Measurements from ENCODE around the gene TBX3. TPM values are rescaled to one million over a fixed set of nuclear protein-coding genes. Genes with fewer than 3 reads are reported as not detected.

Gene TBX3
- total RNA-seq, 1 donor from 2014 or later: 102 TPM

DNA sequence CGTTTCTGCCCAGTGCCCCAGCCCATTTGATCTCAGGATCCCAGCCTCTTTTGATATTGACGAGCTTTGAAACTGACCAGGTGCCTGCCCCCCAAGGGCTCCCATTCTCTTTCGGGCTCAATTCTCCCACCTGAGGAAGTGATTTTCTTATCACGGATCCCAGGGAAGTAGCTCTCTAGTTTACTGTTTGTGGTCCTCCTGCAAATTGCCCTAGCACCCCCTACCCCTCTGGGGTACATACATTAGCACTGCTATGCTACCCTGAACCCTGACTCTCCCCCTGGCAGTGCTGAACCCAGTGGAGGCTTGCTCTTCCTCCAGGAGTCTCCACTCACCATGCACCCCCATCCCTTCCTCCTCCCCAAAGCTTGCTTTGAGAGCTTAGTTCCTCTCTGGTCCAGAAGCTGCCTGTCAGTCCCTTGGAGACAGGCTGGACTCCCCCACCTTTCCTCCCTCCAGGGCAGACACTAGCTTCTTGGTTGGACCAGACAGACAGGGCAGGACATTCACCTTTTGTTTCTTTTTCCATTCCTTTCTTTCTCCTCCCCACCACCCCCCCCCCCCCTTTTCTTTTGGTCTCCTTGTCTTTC is 4.4 kb upstream of the TBX3 start:
- no peak for DNase-seq (ENCODE audit: extremely low spot score, unreplicated experiment)
- no peaks in the 10 kb centered on the region for H3K36me3 Mint-ChIP-seq
- no peak for TF ChIP-seq CTCF (conservative IDR thresholded peaks at IDR 0.05)
- peak overlapping the region; percentile 73 for H3K27ac Mint-ChIP-seq
- H3K9me3 Mint-ChIP-seq: no peaks in the 10 kb centered on the region
- H3K27me3 Mint-ChIP-seq: peaks cover 83% of the 10 kb centered on the region
- H3K4me1 Mint-ChIP-seq (ENCODE audit: unreplicated experiment): peaks cover 65% of the 10 kb centered on the region
- peak overlapping the region; percentile 76 for H3K4me3 Mint-ChIP-seq

GRCh38 chr12:114687802-114688201 is 3.8 kb upstream of the TBX3 start:
- peaks cover 61% of the 10 kb centered on the region for H3K4me1 Mint-ChIP-seq (ENCODE audit: unreplicated experiment)
- no peak for DNase-seq (ENCODE audit: extremely low spot score, unreplicated experiment)
- H3K36me3 Mint-ChIP-seq: no peaks in the 10 kb centered on the region
- TF ChIP-seq CTCF (conservative IDR thresholded peaks at IDR 0.05): no peak
- no peaks in the 10 kb centered on the region for H3K9me3 Mint-ChIP-seq
- peak overlapping the region; percentile 73 for H3K27ac Mint-ChIP-seq
- peaks cover 80% of the 10 kb centered on the region for H3K27me3 Mint-ChIP-seq
- peak overlapping the region; percentile 76 for H3K4me3 Mint-ChIP-seq

DNA sequence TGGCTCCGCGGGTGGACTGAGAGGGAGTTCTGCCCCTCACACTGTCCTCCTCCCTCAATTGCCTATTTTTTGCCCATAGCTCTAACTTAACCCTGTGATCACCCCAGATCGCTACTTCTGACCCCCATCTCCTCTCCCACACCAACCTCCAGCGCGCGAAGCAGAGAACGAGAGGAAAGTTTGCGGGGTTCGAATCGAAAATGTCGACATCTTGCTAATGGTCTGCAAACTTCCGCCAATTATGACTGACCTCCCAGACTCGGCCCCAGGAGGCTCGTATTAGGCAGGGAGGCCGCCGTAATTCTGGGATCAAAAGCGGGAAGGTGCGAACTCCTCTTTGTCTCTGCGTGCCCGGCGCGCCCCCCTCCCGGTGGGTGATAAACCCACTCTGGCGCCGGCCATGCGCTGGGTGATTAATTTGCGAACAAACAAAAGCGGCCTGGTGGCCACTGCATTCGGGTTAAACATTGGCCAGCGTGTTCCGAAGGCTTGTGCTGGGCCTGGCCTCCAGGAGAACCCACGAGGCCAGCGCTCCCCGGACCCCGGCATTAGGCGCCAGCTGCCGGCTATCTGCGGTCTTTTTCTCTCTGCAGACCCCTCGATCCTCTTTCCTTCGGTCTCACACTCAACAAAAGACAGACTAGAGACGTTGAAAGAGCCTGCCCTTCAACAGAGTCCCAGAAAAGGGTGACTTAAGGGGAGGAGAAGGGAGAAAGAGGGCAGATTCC is 3.0 kb upstream of the TBX3 start:
- Mint-ChIP-seq H3K27ac (peak overlapping the region; percentile 87), H3K27me3 (peaks cover 77% of the 10 kb centered on the region), H3K4me1 (ENCODE audit: unreplicated experiment) (peaks cover 56% of the 10 kb centered on the region), H3K4me3 (peak overlapping the region; percentile 98), H3K36me3 (no peaks in the 10 kb centered on the region), H3K9me3 (no peaks in the 10 kb centered on the region)
- TF ChIP-seq CTCF (conservative IDR thresholded peaks at IDR 0.05): no peak
- DNase-seq (ENCODE audit: extremely low spot score, unreplicated experiment): no peak

GRCh38 chr12:114686426-114686772 is 2.4 kb upstream of the TBX3 start:
- no peak for TF ChIP-seq CTCF (conservative IDR thresholded peaks at IDR 0.05)
- Mint-ChIP-seq H3K9me3 (no peaks in the 10 kb centered on the region), H3K27ac (peak overlapping the region; percentile 87), H3K36me3 (peaks cover 4% of the 10 kb centered on the region), H3K27me3 (peaks cover 75% of the 10 kb centered on the region), H3K4me3 (peak overlapping the region; percentile 98), H3K4me1 (ENCODE audit: unreplicated experiment) (peaks cover 52% of the 10 kb centered on the region)
- DNase-seq (ENCODE audit: extremely low spot score, unreplicated experiment): no peak

DNA sequence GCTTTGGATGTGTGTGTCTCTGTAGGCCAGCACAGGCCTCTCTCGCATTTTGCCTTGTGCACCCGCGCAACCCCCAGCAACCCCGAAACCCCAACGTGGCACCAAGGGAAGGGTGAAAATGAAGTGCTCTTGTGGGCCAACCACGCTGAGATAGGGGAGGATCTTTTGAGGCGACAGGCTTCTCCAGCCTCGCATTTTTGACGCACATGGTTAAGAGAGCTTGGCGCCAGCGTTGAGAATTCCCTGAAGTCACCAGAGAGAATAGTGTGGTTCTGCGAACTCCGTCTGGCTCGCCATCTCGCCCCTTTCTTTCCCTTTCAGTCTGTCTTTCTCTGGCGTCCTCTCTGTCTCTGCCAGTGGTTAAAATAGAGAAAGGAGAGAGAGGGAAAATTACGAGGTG is 1.9 kb upstream of the TBX3 start:
- TF ChIP-seq CTCF (conservative IDR thresholded peaks at IDR 0.05): no peak
- Mint-ChIP-seq H3K4me1 (ENCODE audit: unreplicated experiment) (peaks cover 47% of the 10 kb centered on the region), H3K36me3 (peaks cover 9% of the 10 kb centered on the region), H3K9me3 (no peaks in the 10 kb centered on the region), H3K27me3 (peaks cover 71% of the 10 kb centered on the region), H3K27ac (peak overlapping the region; percentile 87), H3K4me3 (peak overlapping the region; percentile 98)
- no peak for DNase-seq (ENCODE audit: extremely low spot score, unreplicated experiment)

Data from type B pancreatic cell (in vitro differentiated cells).